Thyroid gland (tissue), 4 donors: Measurements from ENCODE around the gene RAD51AP2. TPM values are rescaled to one million over a fixed set of nuclear protein-coding genes. Genes with fewer than 3 reads are reported as not detected.

Experiments used
- DNase-seq, 2 donors: peaks; one replicate each; pipeline ENCODE4 v3.0.0-alpha.2; 2019
- H3K27ac ChIP-seq, 3 donors: fragments of 200-600 bp; sonication (generic); 1 replicate in 2 of 3; 2 replicates in 1 of 3; pipeline ENCODE4 v1.5.1; 2016 to 2019; ENCODE audit warnings: mild to moderate bottlenecking in 1 of 3, moderate library complexity in 1 of 3
- H3K27me3 ChIP-seq: fragments of 200-600 bp; sonication (generic); one replicate; pipeline ENCODE4 v1.5.1; 2019
- H3K36me3 ChIP-seq, 2 donors: fragments of 200-600 bp; sonication (generic); one replicate each; pipeline ENCODE4 v1.5.1; 2016 to 2019
- H3K4me1 ChIP-seq, 2 donors: fragments of 200-600 bp; sonication (generic); one replicate each; pipeline ENCODE4 v1.5.1; 2017 to 2019
- H3K4me3 ChIP-seq, 3 donors: fragments of 200-600 bp; sonication (generic); replicated peaks in 1 of 3; 1 replicate in 2 of 3; 2 replicates in 1 of 3; pipeline ENCODE4 v1.5.1; 2016; ENCODE audit warnings: mild to moderate bottlenecking in 1 of 3
- H3K9me3 ChIP-seq: fragments of 200-600 bp; sonication (generic); one replicate; pipeline ENCODE4 v1.5.1; 2017
- CTCF ChIP-seq, 6 experiments: fragments of 200-600 bp in 3 of 6; fragments of 450-650 bp in 3 of 6; sonication (generic) in 3 of 6; IDR thresholded peaks; one replicate each; pipeline ENCODE4 v1.5.1; 2016 to 2019; ENCODE audit warnings: antibody characterized with exemption in 6 of 6, mild to moderate bottlenecking in 2 of 6, inconsistent platforms in 1 of 6, moderate library complexity in 1 of 6
- POLR2A ChIP-seq, 2 donors: fragments of 450-650 bp; IDR thresholded peaks; one replicate each; pipeline ENCODE4 v1.6.1; 2017; ENCODE audit warnings: antibody characterized with exemption in 2 of 2, mild to moderate bottlenecking in 2 of 2, moderate library complexity in 1 of 2
- WGBS, 2 donors: methylation state at CpG; one replicate each; pipeline ENCODE4 v1.1.5; 2017; 5-methylcytosine and 5-hydroxymethylcytosine counted together
- intact Hi-C: fragments of 100-400 bp; cut with DNase I; formaldehyde crosslinking; loops from one replicate; pipeline ENCODE4 v1.15.1; 2023
- total RNA-seq, 4 donors: library from RNA; depleted of rRNA; stranded (reverse); fragments of >200 nt; gene quantifications; one replicate each; pipeline ENCODE4 v1.2.3, GENCODE V29; 2016

RAD51AP2 gene
- total RNA-seq, 4 donors from 2014 or later = 0.11 to 0.13 TPM; not detected in 2

DNA sequence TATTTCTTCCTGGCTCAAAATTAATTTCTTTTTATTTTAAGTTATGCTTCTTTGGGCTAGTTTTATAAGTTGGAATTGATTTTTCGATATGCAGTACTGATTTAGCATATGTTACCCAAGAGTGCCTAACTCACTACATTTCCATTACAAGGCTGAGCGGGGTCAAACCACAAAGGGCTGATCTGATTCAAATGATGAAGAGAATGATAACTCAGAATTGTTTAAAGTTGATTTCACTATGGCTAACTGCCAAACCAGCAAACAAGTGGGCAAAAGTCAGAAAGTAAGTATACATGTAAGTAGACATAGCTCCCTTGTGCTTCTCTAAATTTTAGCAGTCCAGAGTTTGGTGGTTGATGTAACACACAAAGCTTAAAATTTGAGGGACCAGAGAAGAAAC is 35.6 kb downstream of the RAD51AP2 start:
- Histone ChIP-seq H3K27ac (no peak overlapping the region), H3K9me3 (no peaks in the 10 kb centered on the region), H3K4me1 (no peaks in the 10 kb centered on the region), H3K36me3 (no peaks in the 10 kb centered on the region), H3K27me3 (no peaks in the 10 kb centered on the region), H3K4me3 (no peak overlapping the region)
- 89 to 99% methylated on average over 2 of the region's 2 CpGs for WGBS, 2 donors
- TF ChIP-seq POLR2A (IDR thresholded peaks at IDR 0.05) (no peak), CTCF (IDR thresholded peaks at IDR 0.05) (no peak)
- intact Hi-C loops = no loop called here
- no peak for DNase-seq

GRCh38 chr2:17479875-17480274 is 38.4 kb downstream of the RAD51AP2 start:
- 95 to 96% methylated on average over 2 of the region's 2 CpGs for WGBS, 2 donors
- no peaks in the 10 kb centered on the region for H3K36me3 ChIP-seq
- no peaks in the 10 kb centered on the region for H3K27me3 ChIP-seq
- no peak for TF ChIP-seq POLR2A (IDR thresholded peaks at IDR 0.05)
- TF ChIP-seq CTCF (IDR thresholded peaks at IDR 0.05) = no peak
- DNase-seq = no peak
- no peak overlapping the region for H3K27ac ChIP-seq
- no peaks in the 10 kb centered on the region for H3K9me3 ChIP-seq
- H3K4me3 ChIP-seq = no peak overlapping the region
- no peaks in the 10 kb centered on the region for H3K4me1 ChIP-seq
- intact Hi-C loops = no loop called here

DNA sequence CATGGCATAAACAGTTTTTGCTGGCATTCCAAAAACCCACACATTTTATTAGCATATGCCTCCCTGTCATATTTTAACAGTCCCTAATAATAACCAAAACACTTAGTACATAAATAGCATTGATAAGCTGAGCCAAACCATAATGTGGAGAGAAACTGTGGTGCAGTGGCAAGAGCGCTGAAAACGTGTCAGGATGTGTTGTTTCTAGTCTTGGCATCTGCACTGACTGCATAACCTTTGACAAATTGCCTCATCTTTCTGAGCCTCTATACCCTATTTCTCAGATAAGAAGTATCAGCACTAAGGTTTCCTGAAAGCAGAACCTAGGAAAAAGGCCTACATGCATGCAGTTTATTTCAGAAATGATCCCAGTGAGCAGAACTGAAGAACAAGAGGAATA is 41.4 kb downstream of the RAD51AP2 start:
- DNase-seq = no peak
- no peaks in the 10 kb centered on the region for H3K27me3 ChIP-seq
- intact Hi-C loops = no loop called here
- no peak overlapping the region for H3K27ac ChIP-seq
- TF ChIP-seq CTCF (IDR thresholded peaks at IDR 0.05) = no peak
- no peak for TF ChIP-seq POLR2A (IDR thresholded peaks at IDR 0.05)
- WGBS, 2 donors = 81 to 82% methylated on average over 2 of the region's 2 CpGs
- no peaks in the 10 kb centered on the region for H3K36me3 ChIP-seq
- H3K4me3 ChIP-seq = no peak overlapping the region
- no peaks in the 10 kb centered on the region for H3K4me1 ChIP-seq
- no peaks in the 10 kb centered on the region for H3K9me3 ChIP-seq

- WGBS, 2 donors = 82 to 87% methylated on average over 2 of the region's 2 CpGs
- no peak for DNase-seq
- Histone ChIP-seq H3K4me1 (no peaks in the 10 kb centered on the region), H3K9me3 (no peaks in the 10 kb centered on the region), H3K36me3 (no peaks in the 10 kb centered on the region), H3K4me3 (no peak overlapping the region), H3K27ac (no peak overlapping the region), H3K27me3 (no peaks in the 10 kb centered on the region)
- TF ChIP-seq CTCF (IDR thresholded peaks at IDR 0.05) = no peak
- TF ChIP-seq POLR2A (IDR thresholded peaks at IDR 0.05) = no peak
- intact Hi-C loops = no loop called here
These were observed 42.2 kb downstream of the RAD51AP2 start for GRCh38 chr2:17476064-17476463.

- Histone ChIP-seq H3K9me3 (no peaks in the 10 kb centered on the region), H3K4me3 (no peak overlapping the region), H3K4me1 (no peaks in the 10 kb centered on the region), H3K27me3 (no peaks in the 10 kb centered on the region), H3K27ac (no peak overlapping the region), H3K36me3 (no peaks in the 10 kb centered on the region)
- intact Hi-C loops = no loop called here
- WGBS, 2 donors = 84 to 95% methylated on average over 1 of the region's 1 CpG
- no peak for DNase-seq
- TF ChIP-seq POLR2A (IDR thresholded peaks at IDR 0.05) (no peak), CTCF (IDR thresholded peaks at IDR 0.05) (no peak)
These were observed 43.0 kb downstream of the RAD51AP2 start for GRCh38 chr2:17475286-17475685.
